PC-3 (cell line): ENCODE results near the gene RPL6.

Source experiments
- CTCF ChIP-seq: fragments of 300-600 bp; sonication (generic); conservative IDR thresholded peaks from 2 replicates; pipeline ENCODE4 v1.5.1; 2017; ENCODE audit warnings: antibody characterized with exemption, low read depth, mild to moderate bottlenecking, low read length
- EZH2phosphoT487 ChIP-seq: fragments of 300-600 bp; sonication (generic); IDR thresholded peaks from 2 replicates; pipeline ENCODE4 v1.6.1; 2018; ENCODE audit warnings: mild to moderate bottlenecking, antibody characterized with exemption, low read length, borderline replicate concordance

GRCh38 chr12:112362310-112362709 lies 47.1 kb downstream of the RPL6 start:
- TF ChIP-seq CTCF (no peak), EZH2phosphoT487 (no peak)
